GM23338 (cell line): ENCODE data around the gene RANGRF.

ENCODE experiments used
- CREB1 ChIP-seq: fragments of 250-450 bp; sonication (Bioruptor Pico); IDR thresholded peaks from 2 replicates; pipeline ENCODE4 v1.5.0; 2020; ENCODE audit warnings: low read depth, mild to moderate bottlenecking, moderate library complexity
- CTCF ChIP-seq, 2 experiments: fragments of 200-600 bp in 1 of 2; sonication (generic) in 1 of 2; conservative IDR thresholded peaks; 2 replicates each; pipeline versions ENCODE4 v1.5.1 to v1.6.1; 2016 to 2017; ENCODE audit warnings: antibody characterized with exemption in 2 of 2, low read depth in 2 of 2, mild to moderate bottlenecking in 2 of 2, moderate library complexity in 1 of 2
- EZH2 ChIP-seq: fragments of 200-600 bp; sonication (generic); IDR thresholded peaks from one replicate; pipeline ENCODE4 v1.8.0; 2017; ENCODE audit warnings: antibody characterized with exemption, mild to moderate bottlenecking, low read depth; ENCODE audit not compliant: unreplicated experiment
- EZH2phosphoT487 ChIP-seq: fragments of 200-600 bp; sonication (generic); IDR thresholded peaks from one replicate; pipeline ENCODE4 v1.8.1; 2018; ENCODE audit warnings: antibody characterized with exemption; ENCODE audit not compliant: unreplicated experiment
- NANOG ChIP-seq: IDR thresholded peaks from 2 replicates; pipeline ENCODE4 v1.6.1; 2016; ENCODE audit warnings: antibody characterized with exemption, borderline replicate concordance
- POLR2AphosphoS5 ChIP-seq: IDR thresholded peaks from 2 replicates; pipeline ENCODE4 v1.6.1; 2016; ENCODE audit warnings: antibody characterized with exemption, low read depth
- REST ChIP-seq: IDR thresholded peaks from one replicate; pipeline ENCODE4 v1.6.1; 2018; ENCODE audit warnings: antibody characterized with exemption; ENCODE audit not compliant: unreplicated experiment
- ZNF114 ChIP-seq: fragments of 250-450 bp; sonication (Bioruptor Pico); IDR thresholded peaks from 2 replicates; pipeline ENCODE4 v1.5.0; 2020; ENCODE audit warnings: mild to moderate bottlenecking, moderate library complexity
- ZNF331 ChIP-seq: fragments of 250-450 bp; sonication (Bioruptor Pico); IDR thresholded peaks from 2 replicates; pipeline ENCODE4 v1.5.0; 2020; ENCODE audit warnings: low read depth, mild to moderate bottlenecking, moderate library complexity

- TF ChIP-seq CTCF (conservative IDR thresholded peaks at IDR 0.05; ENCODE audit: low read depth in 2 of 2) (peak in 1 of 2 experiments; percentile 32; a peak in 2 of 4 replicates), EZH2 (no peak), REST (no peak), EZH2phosphoT487 (no peak), POLR2AphosphoS5 (peak; percentile 70), ZNF331 (CRISPR knock-in tag) (no peak), ZNF114 (CRISPR knock-in tag) (no peak), NANOG (no peak), CREB1 (0 out of 2 replicates have a peak, but pooled peaks have one; percentile 2)
These were observed at the start of gene RANGRF for GRCh38 chr17:8288336-8289102.
